ENCODE measurements around the gene SEMA4B.

SEMA4B gene

GRCh38 chr15:90232196-90232595 lies 31.1 kb downstream of the SEMA4B start:
- TF ChIP-seq CTCF (IDR thresholded peaks at IDR 0.05; ENCODE audit: borderline replicate concordance, control extremely low read depth, extremely low read depth, insufficient read depth, missing control alignments), result no peak
- in situ Hi-C loops (cut with MboI; ENCODE audit: low sequenced_read_pairs, unreplicated experiment), result no loop called here
- DNase-seq (ENCODE audit: low spot score), result peak; percentile 37

GRCh38 chr15:90232941-90233386 lies 31.8 kb downstream of the SEMA4B start:
- in situ Hi-C loops (cut with MboI; ENCODE audit: low sequenced_read_pairs, unreplicated experiment), result no loop called here
- DNase-seq (ENCODE audit: low spot score), result peak; percentile 39
- TF ChIP-seq CTCF (IDR thresholded peaks at IDR 0.05; ENCODE audit: borderline replicate concordance, control extremely low read depth, extremely low read depth, insufficient read depth, missing control alignments), result peak; percentile 38

DNA sequence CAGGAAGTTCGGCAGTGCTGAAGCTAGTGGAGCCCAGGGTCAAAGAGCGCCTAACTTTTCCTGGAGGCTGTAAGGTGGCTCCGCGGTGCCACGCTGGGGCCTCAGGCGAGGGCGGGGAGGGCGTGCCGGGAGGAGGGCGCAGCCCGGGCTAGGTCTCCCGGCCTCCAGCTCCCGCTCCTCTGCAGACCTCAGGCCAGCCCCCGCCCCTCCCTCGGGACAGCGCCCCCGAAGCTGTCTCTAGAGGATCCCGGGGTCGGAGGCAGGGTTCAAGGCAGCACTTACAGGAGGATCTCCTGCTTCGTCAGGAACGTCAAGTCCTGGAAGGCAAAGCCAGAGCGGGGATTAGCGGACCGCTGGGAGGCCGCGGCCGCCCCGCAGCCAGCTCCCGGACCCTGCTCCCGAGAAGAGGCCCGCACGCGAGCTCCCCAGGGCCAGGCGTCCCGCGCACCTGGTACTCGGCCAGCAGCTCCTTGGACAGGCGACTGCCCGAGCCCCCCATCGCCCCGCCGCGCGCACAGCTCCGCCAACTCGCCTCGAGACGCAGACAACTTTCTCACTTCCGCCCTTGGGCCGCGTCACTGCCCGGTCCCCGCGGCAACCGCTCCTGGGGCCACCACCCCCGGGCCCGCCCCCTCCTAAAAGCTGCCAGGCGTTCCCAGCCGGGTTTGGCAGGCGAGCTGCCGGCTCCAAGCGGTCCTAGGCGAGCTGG lies 32.4 kb downstream of the SEMA4B start, which contains the start of gene CIB1:
CIB1 (minus strand) TSS at position 555 of the 709 bp plus-strand sequence; CDS start at position 499, 56 bp downstream.
- in situ Hi-C loops (cut with MboI; ENCODE audit: low sequenced_read_pairs, unreplicated experiment), result no loop called here
- peak; percentile 99 for DNase-seq (ENCODE audit: low spot score)
- no peak for TF ChIP-seq CTCF (IDR thresholded peaks at IDR 0.05; ENCODE audit: borderline replicate concordance, control extremely low read depth, extremely low read depth, insufficient read depth, missing control alignments)

DNA sequence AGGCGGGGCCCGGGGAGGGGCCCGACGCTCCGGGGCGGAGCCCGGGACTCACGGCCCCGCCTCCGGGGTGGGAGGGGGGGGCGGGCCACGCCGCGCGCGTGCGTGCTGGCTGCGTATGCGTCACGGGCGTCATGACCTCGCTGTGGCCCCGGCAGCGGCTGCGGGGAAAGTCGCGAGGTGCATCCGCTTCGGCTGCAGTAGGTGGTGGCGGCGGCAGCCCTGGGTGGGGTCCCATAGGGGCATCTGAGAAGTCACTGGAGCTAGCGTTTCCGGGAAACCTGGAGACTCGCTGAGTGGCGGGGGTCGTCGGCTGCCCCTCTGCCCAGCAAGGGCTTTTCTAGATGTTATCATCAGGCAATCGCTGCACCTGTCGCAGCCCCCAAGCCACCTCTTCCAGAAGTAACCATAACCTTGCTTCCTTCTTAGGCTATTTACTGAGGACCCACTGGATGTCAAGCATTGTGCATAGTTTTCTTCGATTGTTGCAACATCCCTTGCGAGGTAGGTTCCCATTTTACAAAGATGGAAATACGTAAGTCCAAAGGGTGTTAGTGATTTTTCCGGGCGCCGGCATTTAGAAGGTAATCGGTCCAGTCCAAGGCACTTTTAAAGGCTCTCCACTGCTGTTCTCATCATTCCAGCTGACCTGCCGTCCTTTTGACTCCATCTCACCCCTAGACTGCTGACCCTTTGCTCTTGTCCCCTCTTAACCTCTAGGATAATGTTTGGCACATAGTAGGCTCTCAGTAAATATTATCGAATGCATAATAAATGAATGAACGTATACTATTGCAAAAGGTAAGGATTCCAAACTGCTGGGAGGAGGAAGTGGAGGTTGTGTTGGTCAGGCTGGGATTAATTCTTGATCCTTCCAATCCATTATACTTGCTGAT lies 33.2 kb downstream of the SEMA4B start, which contains the start of gene GDPGP1:
GDPGP1 (plus strand) TSS at position 114 of the 893 bp plus-strand sequence. CDS start 6,700 bp downstream, outside the sequence.
- in situ Hi-C loops (cut with MboI; ENCODE audit: low sequenced_read_pairs, unreplicated experiment), result no loop called here
- DNase-seq (ENCODE audit: low spot score), result no peak
- TF ChIP-seq CTCF (IDR thresholded peaks at IDR 0.05; ENCODE audit: borderline replicate concordance, control extremely low read depth, extremely low read depth, insufficient read depth, missing control alignments), result no peak

DNA sequence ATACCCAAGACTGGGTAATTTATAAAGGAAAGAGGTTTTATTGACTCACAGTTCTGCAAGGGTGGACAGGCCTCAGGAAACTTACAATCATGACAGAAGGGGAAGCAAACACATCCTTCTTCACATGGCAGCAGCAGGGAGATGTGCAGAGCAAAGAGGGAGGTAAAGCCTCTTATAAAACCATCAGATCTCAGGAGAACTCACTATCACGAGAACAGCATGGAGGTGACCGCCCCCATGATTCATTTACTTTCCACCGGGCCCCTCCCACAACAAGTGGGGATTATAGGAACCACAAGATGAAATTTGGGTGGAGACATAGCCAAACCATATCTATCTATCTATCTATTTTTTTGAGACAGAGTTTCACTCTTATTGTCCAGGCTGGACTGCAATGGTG lies 38.2 kb downstream of the SEMA4B start:
- in situ Hi-C loops (cut with MboI; ENCODE audit: low sequenced_read_pairs, unreplicated experiment), result no loop called here
- no peak for TF ChIP-seq CTCF (IDR thresholded peaks at IDR 0.05; ENCODE audit: borderline replicate concordance, control extremely low read depth, extremely low read depth, insufficient read depth, missing control alignments)
- DNase-seq (ENCODE audit: low spot score), result no peak

GRCh38 chr15:90240856-90241255 lies 39.7 kb downstream of the SEMA4B start:
- no peak for TF ChIP-seq CTCF (IDR thresholded peaks at IDR 0.05; ENCODE audit: borderline replicate concordance, control extremely low read depth, extremely low read depth, insufficient read depth, missing control alignments)
- in situ Hi-C loops (cut with MboI; ENCODE audit: low sequenced_read_pairs, unreplicated experiment), result no loop called here
- DNase-seq (ENCODE audit: low spot score), result no peak
